T1000 (cell line): ENCODE results near the gene CASP10.

Experiments
- DNase-seq: peaks from one replicate; lab custom pipeline; 2025; ENCODE audit warnings: mixed read lengths; lab: John Stamatoyannopoulos, UW

The CASP10 gene

DNA sequence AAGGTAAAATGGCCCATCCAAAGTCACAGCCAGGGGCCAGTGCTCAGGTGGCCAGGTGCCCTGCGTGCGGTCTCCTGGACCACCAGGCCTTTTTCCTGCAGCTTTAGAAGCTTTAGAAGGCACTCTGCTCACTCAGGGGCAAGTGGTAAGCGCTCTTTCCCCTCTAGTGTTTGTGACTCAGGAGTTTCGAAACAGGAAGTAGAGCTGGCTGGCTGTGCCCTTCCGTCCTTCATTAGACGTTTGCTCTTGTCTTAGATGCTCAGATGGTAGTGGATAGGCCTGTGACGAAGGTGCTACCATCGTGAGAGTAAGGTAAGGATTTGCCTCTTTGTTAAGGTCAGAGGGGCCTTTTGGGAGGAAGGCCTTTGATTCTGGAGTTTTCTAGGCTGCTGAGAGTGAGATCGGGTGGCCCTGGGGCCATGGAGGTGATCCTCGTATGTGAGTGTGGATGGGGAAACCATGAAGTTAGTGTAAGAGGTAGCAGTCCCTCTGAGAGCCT is 77.4 kb downstream of the CASP10 start, which contains the start of gene CASP8:
Gene CASP8, plus strand, starts transcription at position 235 of the 499 bp plus-strand sequence. CDS start 5,951 bp downstream, outside the sequence.
- DNase-seq, result no peak

DNA sequence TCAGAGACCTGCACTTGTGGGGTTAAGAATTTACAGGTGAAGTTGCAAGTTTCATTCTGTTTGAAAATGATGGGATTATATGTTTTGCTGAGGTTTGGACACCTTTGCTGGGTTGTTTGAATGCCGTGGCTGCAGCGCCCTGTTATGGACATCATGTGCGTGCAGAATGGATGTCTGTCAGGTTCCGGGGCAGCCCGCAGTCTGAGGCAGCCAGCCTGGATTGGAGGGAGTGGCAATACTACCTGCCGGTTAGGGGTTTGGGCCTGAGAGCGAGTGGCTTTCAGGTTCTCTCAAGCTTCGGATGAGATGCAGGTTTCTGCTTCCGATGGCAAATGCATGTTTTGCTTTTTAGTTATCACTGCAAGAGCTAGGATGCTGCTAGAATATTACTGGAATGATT is 78.5 kb downstream of the CASP10 start:
- DNase-seq, result no peak

DNA sequence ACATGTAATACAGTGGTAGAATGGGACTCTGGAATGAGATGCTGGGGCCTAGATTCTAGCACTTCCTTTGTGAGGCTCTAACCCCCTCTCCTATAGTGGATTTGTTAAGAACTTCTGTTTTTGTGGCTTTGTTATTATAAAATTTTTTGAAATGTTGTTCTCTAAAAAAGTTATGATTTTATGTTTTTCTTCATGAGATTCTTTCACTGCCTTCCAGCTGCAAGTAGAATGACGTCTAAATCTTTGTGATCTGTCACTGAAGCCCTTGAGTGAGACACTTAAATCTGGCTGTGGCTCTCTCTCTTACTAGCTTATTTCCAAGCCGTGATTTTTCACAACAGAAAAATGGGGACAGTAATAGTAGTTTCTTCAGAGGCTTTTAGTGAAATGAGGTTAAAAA is 79.0 kb downstream of the CASP10 start:
- DNase-seq, result no peak

DNA sequence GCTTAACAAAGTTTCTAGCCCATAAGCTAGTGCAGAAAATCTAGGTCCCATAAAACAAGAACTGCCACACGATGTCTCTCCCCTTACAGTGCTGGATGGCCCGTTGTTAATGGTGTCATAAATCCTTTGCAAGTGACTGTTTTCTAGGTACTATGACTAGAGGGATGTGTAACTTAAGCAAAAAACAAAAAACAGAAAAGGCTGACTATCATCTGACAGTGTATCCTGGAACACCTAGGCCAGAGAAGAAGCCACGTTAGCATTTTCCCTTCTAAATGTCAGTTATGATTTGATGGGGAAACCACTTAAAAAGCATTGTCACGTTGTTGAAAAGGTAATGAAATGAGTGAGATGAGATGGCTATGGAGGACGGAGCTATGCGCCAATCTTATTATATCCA is 79.8 kb downstream of the CASP10 start:
- no peak for DNase-seq

DNA sequence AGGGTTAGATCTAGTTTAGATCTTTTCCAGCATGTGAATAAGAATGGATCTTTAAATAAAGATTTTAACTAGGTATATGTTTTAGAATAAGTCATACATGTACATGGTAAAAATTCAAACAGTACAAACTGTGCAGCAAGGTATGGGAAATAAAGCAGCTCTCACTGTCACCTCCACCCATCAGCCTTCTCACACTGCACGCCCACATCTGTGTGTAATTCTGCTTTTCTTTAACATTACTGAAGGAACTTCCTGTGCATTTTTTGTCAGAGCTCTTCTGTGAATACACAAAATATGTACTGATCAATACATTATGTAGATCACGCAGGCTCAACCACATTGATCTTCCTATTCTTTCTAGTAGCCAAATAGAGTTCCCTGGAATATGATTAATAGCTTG is 80.8 kb downstream of the CASP10 start:
- DNase-seq, result no peak

DNA sequence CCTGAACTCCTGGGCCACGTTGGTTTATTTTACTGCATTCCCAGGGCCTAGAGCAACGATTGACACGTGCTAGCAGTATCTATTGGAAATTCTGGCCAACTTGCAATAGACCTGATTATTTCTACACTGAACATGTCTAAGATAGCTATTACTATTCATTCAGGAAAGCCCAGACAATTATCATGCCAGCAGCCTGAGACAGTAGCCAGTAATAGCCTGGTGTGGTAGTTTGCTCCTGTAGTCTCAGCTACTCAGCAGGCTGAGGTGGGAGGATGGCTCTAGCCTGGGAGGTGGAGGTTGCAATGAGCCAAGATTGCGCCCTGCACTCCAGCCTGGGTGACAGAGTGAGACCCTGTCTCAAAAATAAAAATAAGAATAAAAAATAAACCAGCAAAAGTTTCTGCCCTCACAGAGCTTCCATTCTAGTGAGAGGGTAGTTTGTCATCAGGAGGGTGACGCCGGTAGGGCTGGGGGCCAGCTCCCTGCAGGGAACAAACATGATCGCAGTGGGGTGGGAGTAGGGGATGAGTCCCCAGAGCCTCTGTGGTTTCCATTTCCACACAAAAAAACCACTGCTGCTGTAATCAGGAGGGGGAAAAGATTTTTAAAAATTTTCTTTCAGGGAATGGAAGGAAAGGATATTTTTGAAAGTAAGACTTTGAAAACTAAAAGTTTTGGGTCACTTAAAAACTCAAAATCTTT is 81.7 kb downstream of the CASP10 start:
- no peak for DNase-seq

DNA sequence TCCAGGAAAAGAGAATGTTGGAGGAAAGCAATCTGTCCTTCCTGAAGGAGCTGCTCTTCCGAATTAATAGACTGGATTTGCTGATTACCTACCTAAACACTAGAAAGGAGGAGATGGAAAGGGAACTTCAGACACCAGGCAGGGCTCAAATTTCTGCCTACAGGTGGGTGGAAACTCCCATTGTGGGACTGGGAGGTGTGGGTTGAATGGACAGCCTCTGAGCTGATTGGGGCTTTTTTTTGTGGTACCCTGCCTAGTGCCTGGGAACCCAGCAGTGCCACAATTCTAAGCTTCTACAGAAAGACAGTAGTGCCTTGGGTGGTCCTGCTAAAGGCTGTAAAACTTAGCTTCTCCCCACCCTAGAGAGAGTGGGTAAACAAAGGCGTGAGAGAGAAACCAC is 83.7 kb downstream of the CASP10 start:
- no peak for DNase-seq

DNA sequence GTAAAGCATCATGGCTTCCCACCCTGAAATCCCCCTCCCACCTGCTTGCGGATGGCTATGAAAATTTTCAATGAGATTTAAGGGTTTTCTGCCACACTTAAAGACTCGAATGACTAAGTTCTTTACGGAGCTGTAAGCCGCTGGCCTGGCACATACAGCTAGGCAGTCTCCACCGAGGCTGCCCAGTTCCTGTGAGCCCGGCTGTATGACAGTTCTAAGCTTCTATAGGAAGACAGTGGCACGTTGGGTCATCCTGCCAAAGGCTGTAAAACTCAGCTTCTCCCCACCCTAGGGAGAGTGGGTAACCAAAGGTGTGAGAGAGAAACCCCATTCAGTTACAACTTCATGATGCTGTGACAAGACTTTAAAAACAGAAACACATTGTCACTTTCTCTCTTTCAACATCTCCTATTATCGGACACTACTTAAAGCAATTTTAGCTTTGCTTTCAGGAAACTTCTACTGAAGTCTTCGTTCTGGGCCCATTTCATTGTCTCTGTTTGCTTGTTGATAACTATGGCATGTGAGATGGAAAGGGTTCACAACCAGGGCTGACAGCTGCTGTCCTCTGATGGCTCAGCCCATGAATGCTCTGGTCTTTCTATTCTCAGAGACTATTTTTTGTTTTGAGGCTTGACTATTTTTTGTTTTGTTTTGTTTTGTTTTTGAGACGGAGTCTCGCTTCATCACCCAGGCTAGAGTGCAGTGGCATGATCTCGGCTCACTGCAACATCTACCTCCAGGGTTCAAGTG is 84.5 kb downstream of the CASP10 start:
- DNase-seq, result no peak

DNA sequence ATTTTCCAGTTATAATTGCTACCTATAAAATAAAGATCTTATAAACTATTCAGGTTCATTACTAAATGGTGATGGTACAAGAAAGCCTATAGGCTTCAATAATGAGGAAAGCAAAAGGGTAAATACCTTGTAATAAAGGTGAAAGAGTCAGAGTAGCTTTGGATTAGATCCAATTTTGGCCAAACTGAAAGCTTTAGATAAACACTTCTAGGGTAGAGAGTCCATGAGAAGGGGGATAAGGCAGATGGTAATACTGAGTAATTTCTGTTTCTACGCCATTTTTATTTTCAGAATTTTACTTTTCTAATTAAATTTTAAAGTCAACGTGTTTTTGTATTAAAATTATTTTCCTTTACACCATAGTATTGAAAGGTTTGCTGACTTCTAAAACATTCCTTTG is 86.8 kb downstream of the CASP10 start:
- no peak for DNase-seq

DNA sequence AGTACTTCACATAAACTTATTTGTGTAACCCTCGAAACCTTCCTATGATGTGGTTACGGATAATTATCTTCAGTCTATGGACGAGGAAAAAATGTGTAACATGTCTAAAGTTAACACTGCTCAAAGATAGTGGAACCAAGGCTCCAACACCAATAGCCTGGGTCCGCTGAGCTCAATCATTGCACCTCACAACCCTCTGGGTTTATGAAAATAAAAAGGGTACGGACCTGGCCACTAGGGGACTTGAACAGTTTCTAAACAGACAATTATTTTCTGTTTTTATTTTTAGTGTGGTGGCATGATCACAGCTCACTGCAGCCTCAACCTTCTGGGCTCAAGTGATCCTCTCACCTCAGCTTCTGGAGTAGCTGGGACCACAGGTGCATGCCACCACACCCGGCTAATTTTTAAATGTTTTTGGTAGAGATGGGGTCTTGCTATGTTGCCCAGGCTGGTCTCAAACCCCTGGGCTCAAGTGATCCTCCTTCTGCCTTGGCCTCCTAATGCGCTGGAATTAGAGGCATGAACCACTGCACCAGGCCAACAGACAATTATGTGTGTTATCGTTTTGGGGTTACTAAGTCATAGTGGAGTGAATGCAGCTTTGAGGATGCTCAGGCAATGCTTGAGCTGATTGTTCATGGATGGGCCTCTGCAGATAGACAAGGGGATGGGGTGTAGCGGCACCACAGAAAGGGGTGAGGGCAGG is 87.5 kb downstream of the CASP10 start:
- no peak for DNase-seq

DNA sequence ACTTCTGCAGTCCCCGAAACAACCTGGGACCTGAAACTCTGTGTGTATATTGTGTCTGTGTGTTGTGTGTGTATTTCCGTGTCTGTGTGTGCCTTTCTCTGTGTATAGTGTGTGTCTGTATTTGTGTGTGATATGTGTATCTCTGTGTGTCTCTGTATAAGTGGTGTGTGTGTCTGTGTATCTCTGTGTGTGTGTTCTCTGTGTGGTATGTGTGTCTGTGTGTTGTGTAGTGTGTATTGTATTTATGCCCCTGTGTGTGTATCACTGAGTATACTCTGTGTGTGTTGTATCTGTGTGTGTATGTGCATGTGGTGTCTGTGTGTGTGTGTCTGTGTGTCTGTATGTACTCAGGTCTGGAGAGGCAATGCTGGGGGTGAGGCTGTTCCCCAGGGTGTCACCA is 89.0 kb downstream of the CASP10 start:
- no peak for DNase-seq

DNA sequence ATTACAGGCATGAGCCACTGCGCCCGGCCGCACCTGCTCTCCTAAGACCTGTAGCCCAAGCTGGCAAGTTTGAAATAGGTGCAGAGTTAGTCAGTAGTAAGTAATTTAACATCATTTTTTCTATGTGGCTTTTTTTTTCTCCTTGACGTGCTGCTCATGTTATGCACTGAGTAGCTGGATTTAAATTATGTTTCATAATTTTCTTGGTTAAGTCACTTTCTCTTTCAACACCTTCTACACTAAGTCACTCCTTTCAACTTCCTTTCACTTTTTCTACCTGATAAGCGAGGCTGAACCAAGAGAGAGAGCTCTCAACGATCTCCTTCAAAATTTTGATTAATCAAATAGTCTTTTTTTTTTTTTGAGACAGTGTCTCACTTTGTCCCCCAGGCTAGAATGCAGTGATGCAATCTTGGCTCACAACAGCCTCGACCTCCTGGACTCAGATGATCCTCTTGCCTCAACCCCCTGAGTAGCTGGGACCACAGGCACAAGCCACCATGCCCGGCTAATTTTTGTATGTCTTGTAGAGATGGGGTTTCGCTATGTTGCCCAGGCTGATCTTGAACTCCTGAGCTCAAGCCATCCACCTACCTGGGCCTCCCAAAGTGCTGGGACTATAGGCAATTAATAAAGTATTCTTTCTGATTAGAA is 90.5 kb downstream of the CASP10 start:
- DNase-seq, result no peak

DNA sequence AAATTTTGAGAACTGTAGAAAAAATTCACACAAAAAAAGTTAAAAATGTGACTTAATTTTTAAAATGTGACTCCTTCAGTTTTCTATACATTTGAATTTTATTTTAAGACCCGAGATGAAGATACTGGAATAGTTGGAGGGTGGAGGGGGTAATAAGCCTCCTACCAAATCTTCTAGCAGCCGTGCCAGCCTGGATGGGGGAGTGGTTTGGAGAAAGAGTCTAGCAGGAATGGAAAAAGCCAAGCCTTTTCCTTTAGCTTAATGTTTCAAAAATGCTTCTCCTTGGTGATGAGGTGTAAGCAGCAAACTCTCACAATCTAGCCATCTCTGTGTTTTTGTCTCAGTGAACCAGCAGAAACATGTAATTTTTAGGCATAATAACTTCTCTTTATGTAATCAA is 92.1 kb downstream of the CASP10 start:
- DNase-seq, result no peak

DNA sequence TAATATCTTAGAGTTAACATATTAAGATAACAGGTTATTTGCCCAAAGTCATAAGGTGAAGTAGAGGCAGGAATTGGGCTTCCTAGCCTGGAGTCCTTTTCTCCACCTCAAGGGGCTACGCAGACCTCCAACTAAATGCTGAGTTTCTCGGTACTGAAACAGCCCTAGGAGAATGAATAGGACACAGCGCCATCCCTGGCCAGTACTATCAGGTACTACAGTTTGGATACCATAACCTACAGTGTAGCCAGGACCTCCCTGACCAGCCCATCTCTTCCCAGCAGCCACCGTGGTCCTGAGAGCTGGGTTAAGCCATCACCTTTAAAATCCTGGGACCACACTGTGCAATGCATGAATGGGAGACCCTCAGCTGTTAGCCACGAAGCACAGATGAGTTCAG is 93.0 kb downstream of the CASP10 start:
- DNase-seq, result no peak

DNA sequence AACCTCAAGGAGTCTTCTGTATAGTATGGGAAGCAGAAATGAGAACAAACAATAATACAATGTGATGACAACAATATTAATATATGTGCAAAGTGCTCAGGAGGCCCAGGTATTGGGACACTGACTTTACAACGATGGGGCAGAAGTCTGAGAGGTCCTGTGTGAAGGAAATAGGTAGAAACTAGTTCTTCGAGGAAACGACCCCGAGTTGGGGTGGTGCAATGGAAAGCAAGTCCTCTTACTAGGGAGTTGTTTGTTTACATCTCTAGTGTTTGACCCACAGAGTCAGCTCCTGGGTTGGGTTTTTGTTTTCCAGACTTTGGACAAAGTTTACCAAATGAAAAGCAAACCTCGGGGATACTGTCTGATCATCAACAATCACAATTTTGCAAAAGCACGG is 93.6 kb downstream of the CASP10 start:
- no peak for DNase-seq
